NCI-H2029 (cell line): ENCODE measurements around the gene DNAJC5G.
A peak's percentile ranks its signal among the peaks of the same experiment; 100 is the strongest.
"Not testable (repeated sequence)": the region's sequence is repeated elsewhere in the genome, so short reads cannot be mapped to it uniquely, and the experiment has no call there.

Experiments used
- DNase-seq: peaks from one replicate; lab custom pipeline; 2025; lab: John Stamatoyannopoulos, UW

Gene DNAJC5G

GRCh38 chr2:27309651-27310050, 34.4 kb downstream of the DNAJC5G start:
- DNase-seq, result no peak

GRCh38 chr2:27312152-27312551, 36.9 kb downstream of the DNAJC5G start:
- DNase-seq, result no peak

GRCh38 chr2:27313882-27314645, 38.8 kb downstream of the DNAJC5G start:
- DNase-seq, result no peak

- DNase-seq, result no peak
Observed at GRCh38 chr2:27314709-27315108, 39.5 kb downstream of the DNAJC5G start.

- no peak for DNase-seq
Observed at GRCh38 chr2:27315122-27315521, 39.9 kb downstream of the DNAJC5G start.

GRCh38 chr2:27316655-27317412, 41.6 kb downstream of the DNAJC5G start:
- peak; percentile 76 for DNase-seq

GRCh38 chr2:27319839-27320238, 44.6 kb downstream of the DNAJC5G start:
- not testable (repeated sequence) for DNase-seq

- peak; percentile 50 for DNase-seq
Observed at GRCh38 chr2:27320958-27321543, 45.8 kb downstream of the DNAJC5G start.

GRCh38 chr2:27322301-27322765, 47.1 kb downstream of the DNAJC5G start:
- no peak for DNase-seq

GRCh38 chr2:27322766-27323595, 47.7 kb downstream of the DNAJC5G start, which contains the start of gene MPV17:
TSS of gene MPV17 (minus strand) at chr2:27323097. CDS start at chr2:27322517, 580 bp downstream.
- DNase-seq, result peak; percentile 89

GRCh38 chr2:27323596-27324285, 48.5 kb downstream of the DNAJC5G start:
- DNase-seq, result no peak

- no peak for DNase-seq
Observed at GRCh38 chr2:27324720-27325119, 49.5 kb downstream of the DNAJC5G start.
